Panc1 (cell line): ENCODE results near the gene TTC5. TPM values are rescaled to one million over a fixed set of nuclear protein-coding genes. Genes with fewer than 3 reads are reported as not detected.

Experiments
- ATAC-seq: fragments of 200-7000 bp; cut with Tn5 transposase; 2 replicates; pipeline ENCODE4 v1.9.1; 2020; ENCODE audit warnings: mild to moderate bottlenecking, moderate library complexity
- BruUV-seq: library from RNA; stranded (reverse); fragments of 400-500 nt; replicated peaks from 2 replicates; lab custom pipeline; 2021; lab: Mats Ljungman, UMichigan
- CTCF ChIA-PET: fragments of 300-600 bp; sonication (Branson Sonifier 250); formaldehyde crosslinking; loops from one replicate; lab custom pipeline; 2022; ENCODE audit warnings: antibody characterized with exemption; lab: Charles Lee
- POLR2A ChIA-PET: fragments of 300-600 bp; sonication (Branson Sonifier 250); formaldehyde crosslinking; loops from one replicate; lab custom pipeline; 2022; ENCODE audit warnings: antibody characterized with exemption; lab: Charles Lee
- DNase-seq: peaks from one replicate; pipeline ENCODE4 v3.0.0-alpha.2; 2010; ENCODE audit warnings: low read depth, low spot score
- H3K27ac ChIP-seq: 2 replicates; pipeline ENCODE4 v1.5.1; 2011; ENCODE audit warnings: mild to moderate bottlenecking, low read length, inconsistent platforms
- H3K27me3 ChIP-seq: fragments of 200-500 bp; sonication (Bioruptor generic); 2 replicates; pipeline ENCODE4 v1.6.0; 2014; ENCODE audit warnings: low read length, inconsistent platforms; ENCODE audit not compliant: control insufficient read depth, insufficient read depth
- H3K36me3 ChIP-seq: fragments of 200-500 bp; sonication (Bioruptor generic); 2 replicates; pipeline ENCODE4 v1.5.1; 2014; ENCODE audit warnings: inconsistent platforms, mild to moderate bottlenecking, low read length, moderate library complexity; ENCODE audit not compliant: control insufficient read depth, insufficient read depth
- H3K4me1 ChIP-seq: 2 replicates; pipeline ENCODE4 v1.5.1; 2011; ENCODE audit warnings: inconsistent platforms, mild to moderate bottlenecking, low read length, moderate library complexity; ENCODE audit not compliant: control insufficient read depth, insufficient read depth
- H3K4me3 ChIP-seq, 2 experiments: 2 replicates each; pipeline ENCODE4 v1.5.1; 2011 to 2012; ENCODE audit warnings: low read depth in 2 of 2, low read length in 2 of 2, mild to moderate bottlenecking in 2 of 2, inconsistent platforms in 1 of 2, moderate library complexity in 1 of 2
- H3K9me3 ChIP-seq: fragments of 200-500 bp; sonication (Bioruptor generic); 2 replicates; pipeline ENCODE4 v1.5.1; 2014; ENCODE audit warnings: low read depth, mild to moderate bottlenecking, inconsistent platforms, low read length, moderate library complexity; ENCODE audit not compliant: control insufficient read depth, insufficient read depth
- POLR2AphosphoS5 ChIP-seq: IDR thresholded peaks from 2 replicates; pipeline ENCODE4 v1.6.1; 2012; ENCODE audit warnings: mild to moderate bottlenecking, low read depth, low read length, moderate library complexity
- REST ChIP-seq, 2 experiments: IDR thresholded peaks; 2 replicates each; pipeline ENCODE4 v1.6.1; 2011 to 2012; ENCODE audit warnings: low read depth in 2 of 2, control low read depth in 1 of 2, low read length in 1 of 2, mild to moderate bottlenecking in 1 of 2, moderate library complexity in 1 of 2; ENCODE audit not compliant: insufficient read depth in 1 of 2
- SIN3A ChIP-seq: IDR thresholded peaks from 2 replicates; pipeline ENCODE4 v1.6.1; 2012; ENCODE audit warnings: low read depth, mild to moderate bottlenecking, low read length, moderate library complexity, borderline replicate concordance; ENCODE audit not compliant: insufficient read depth
- TCF7L2 ChIP-seq: IDR thresholded peaks from 2 replicates; pipeline ENCODE4 v1.6.1; 2011; ENCODE audit warnings: mild to moderate bottlenecking, low read depth, low read length, inconsistent platforms
- in situ Hi-C: cut with HindIII; loops from 2 replicates; pipeline ENCODE4 v1.10.0; 2016; ENCODE audit warnings: low sequenced_read_pairs, low pct_unique_long_range_greater_than_20kb
- intact Hi-C: fragments of 100-400 bp; cut with micrococcal nuclease; formaldehyde crosslinking; loops from one replicate; pipeline ENCODE4 v1.10.0; 2022; ENCODE audit not compliant: unreplicated experiment
- total RNA-seq: library from RNA; stranded (reverse); gene quantifications from one replicate; pipeline ENCODE4 v1.2.1, GENCODE V29; 2021; ENCODE audit not compliant: unreplicated experiment
- TF ChIP-seq, protein P1 (sequence below): fragments of 450-650 bp; IDR thresholded peaks from 2 replicates; pipeline ENCODE4 v1.5.1; 2017; ENCODE audit warnings: mild to moderate bottlenecking

TTC5 gene
- total RNA-seq, 1 experiment from 2014 or later = 10.0 TPM

GRCh38 chr14:20329355-20329754 is 23.6 kb upstream of the TTC5 start:
- no TSS peak for BruUV-seq
- H3K27ac ChIP-seq = no peak overlapping the region
- intact Hi-C loops = loop anchor here (5.0 kb wide), 1 partner anchor 278 kb away; no protein-coding TSS in a partner anchor
- no peak for ATAC-seq
- ChIA-PET CTCF (no interaction called here), POLR2A (no interaction called here)
- in situ Hi-C loops = no loop called here
- no peak overlapping the region for H3K4me3 ChIP-seq
- no peaks in the 10 kb centered on the region for H3K27me3 ChIP-seq
- H3K36me3 ChIP-seq = peaks cover 27% of the 10 kb centered on the region
- peaks cover 6% of the 10 kb centered on the region for H3K4me1 ChIP-seq
- TF ChIP-seq SIN3A (no peak), TCF7L2 (no peak), POLR2AphosphoS5 (no peak), REST (IDR thresholded peaks at IDR 0.05; ENCODE audit: insufficient read depth in 1 of 2, low read depth in 2 of 2, low read length in 1 of 2) (no peak)
- TF ChIP-seq, protein P1, sequence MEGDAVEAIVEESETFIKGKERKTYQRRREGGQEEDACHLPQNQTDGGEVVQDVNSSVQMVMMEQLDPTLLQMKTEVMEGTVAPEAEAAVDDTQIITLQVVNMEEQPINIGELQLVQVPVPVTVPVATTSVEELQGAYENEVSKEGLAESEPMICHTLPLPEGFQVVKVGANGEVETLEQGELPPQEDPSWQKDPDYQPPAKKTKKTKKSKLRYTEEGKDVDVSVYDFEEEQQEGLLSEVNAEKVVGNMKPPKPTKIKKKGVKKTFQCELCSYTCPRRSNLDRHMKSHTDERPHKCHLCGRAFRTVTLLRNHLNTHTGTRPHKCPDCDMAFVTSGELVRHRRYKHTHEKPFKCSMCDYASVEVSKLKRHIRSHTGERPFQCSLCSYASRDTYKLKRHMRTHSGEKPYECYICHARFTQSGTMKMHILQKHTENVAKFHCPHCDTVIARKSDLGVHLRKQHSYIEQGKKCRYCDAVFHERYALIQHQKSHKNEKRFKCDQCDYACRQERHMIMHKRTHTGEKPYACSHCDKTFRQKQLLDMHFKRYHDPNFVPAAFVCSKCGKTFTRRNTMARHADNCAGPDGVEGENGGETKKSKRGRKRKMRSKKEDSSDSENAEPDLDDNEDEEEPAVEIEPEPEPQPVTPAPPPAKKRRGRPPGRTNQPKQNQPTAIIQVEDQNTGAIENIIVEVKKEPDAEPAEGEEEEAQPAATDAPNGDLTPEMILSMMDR = no peak
- no peaks in the 10 kb centered on the region for H3K9me3 ChIP-seq
- no peak for DNase-seq

DNA sequence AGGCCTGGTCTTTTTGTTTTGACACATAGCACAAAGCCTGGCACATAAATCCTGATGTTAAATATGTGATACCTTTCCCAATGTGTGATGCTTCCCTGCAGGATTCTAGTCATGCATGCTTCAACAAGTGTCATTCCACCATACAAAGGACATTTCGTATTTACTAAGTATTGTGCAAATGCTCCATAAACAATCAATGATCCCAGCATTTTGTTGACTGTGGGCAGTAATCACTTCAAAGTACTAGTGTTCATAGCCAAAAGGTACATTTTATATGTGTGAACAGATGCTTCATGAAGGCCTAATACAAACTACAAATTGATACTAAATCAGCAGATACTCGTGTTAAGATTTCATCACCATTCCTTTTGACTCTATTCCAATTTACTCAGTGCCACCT is 23.0 kb upstream of the TTC5 start:
- Histone ChIP-seq H3K4me3 (no peak overlapping the region), H3K9me3 (no peaks in the 10 kb centered on the region), H3K4me1 (peaks cover 6% of the 10 kb centered on the region), H3K27me3 (no peaks in the 10 kb centered on the region), H3K36me3 (peaks cover 27% of the 10 kb centered on the region), H3K27ac (no peak overlapping the region)
- ChIA-PET POLR2A (no interaction called here), CTCF (interaction anchor here (0.9 kb wide), 1 partner anchor 10 kb away, joined by 3 read pairs; no protein-coding TSS in a partner anchor)
- no TSS peak for BruUV-seq
- DNase-seq (no peak), ATAC-seq (no peak)
- in situ Hi-C loops (no loop called here), intact Hi-C loops (loop anchor here (5.0 kb wide), 1 partner anchor 279 kb away; no protein-coding TSS in a partner anchor)
- no peak for TF ChIP-seq REST (IDR thresholded peaks at IDR 0.05; ENCODE audit: insufficient read depth in 1 of 2, low read depth in 2 of 2, low read length in 1 of 2)
- no peak for TF ChIP-seq POLR2AphosphoS5
- TF ChIP-seq SIN3A = no peak
- TF ChIP-seq, protein P1 = no peak
- TF ChIP-seq TCF7L2 = no peak
